T-helper 2 cell (primary cell): ENCODE data around the gene PPP1R12B.
"Not testable (repeated sequence)": the region's sequence is repeated elsewhere in the genome, so short reads cannot be mapped to it uniquely, and the experiment has no call there.

Experiments used
- DNase-seq, 5 experiments: peaks; one replicate each; pipeline versions ENCODE4 v3.0.0 to v3.0.0-alpha.2; 2012 to 2022

Gene PPP1R12B

GRCh38 chr1:202540014-202540413 lies 191.5 kb downstream of the PPP1R12B start:
- no peak for DNase-seq

GRCh38 chr1:202540448-202540847 lies 191.9 kb downstream of the PPP1R12B start:
- peak in 1 of 5 experiments; percentile 67 for DNase-seq

GRCh38 chr1:202540858-202541257 lies 192.4 kb downstream of the PPP1R12B start:
- DNase-seq = not testable (repeated sequence)

GRCh38 chr1:202542415-202542814 lies 193.9 kb downstream of the PPP1R12B start:
- not testable (repeated sequence) for DNase-seq

GRCh38 chr1:202543537-202543936 lies 195.0 kb downstream of the PPP1R12B start:
- DNase-seq = not testable (repeated sequence)

GRCh38 chr1:202544766-202545449 lies 196.4 kb downstream of the PPP1R12B start:
- DNase-seq = not testable (repeated sequence)

- not testable (repeated sequence) for DNase-seq
These were observed 197.3 kb downstream of the PPP1R12B start for GRCh38 chr1:202545647-202546303.

GRCh38 chr1:202546377-202546776 lies 197.9 kb downstream of the PPP1R12B start:
- not testable (repeated sequence) for DNase-seq

GRCh38 chr1:202546796-202547195 lies 198.3 kb downstream of the PPP1R12B start:
- not testable (repeated sequence) for DNase-seq

- no peak for DNase-seq
These were observed 198.7 kb downstream of the PPP1R12B start for GRCh38 chr1:202547215-202547614.

GRCh38 chr1:202550088-202550487 lies 201.6 kb downstream of the PPP1R12B start:
- not testable (repeated sequence) for DNase-seq

GRCh38 chr1:202551683-202552082 lies 203.2 kb downstream of the PPP1R12B start:
- DNase-seq = no peak

- not testable (repeated sequence) for DNase-seq
These were observed 204.1 kb downstream of the PPP1R12B start for GRCh38 chr1:202552615-202553014.

- not testable (repeated sequence) for DNase-seq
These were observed 204.6 kb downstream of the PPP1R12B start for GRCh38 chr1:202553078-202553477.

GRCh38 chr1:202553560-202554038 lies 205.1 kb downstream of the PPP1R12B start:
- DNase-seq = no peak

- not testable (repeated sequence) for DNase-seq
These were observed 206.1 kb downstream of the PPP1R12B start for GRCh38 chr1:202554619-202555018.

GRCh38 chr1:202556037-202556436 lies 207.5 kb downstream of the PPP1R12B start:
- DNase-seq = not testable (repeated sequence)

- not testable (repeated sequence) for DNase-seq
These were observed 209.2 kb downstream of the PPP1R12B start for GRCh38 chr1:202557662-202558061.

GRCh38 chr1:202561240-202561639 lies 212.7 kb downstream of the PPP1R12B start:
- DNase-seq = no peak

- DNase-seq = peak in 1 of 5 experiments; percentile 40
These were observed 213.4 kb downstream of the PPP1R12B start for GRCh38 chr1:202561726-202562443.

- no peak for DNase-seq
These were observed 214.1 kb downstream of the PPP1R12B start for GRCh38 chr1:202562444-202563060.

GRCh38 chr1:202563818-202564217 lies 215.3 kb downstream of the PPP1R12B start:
- no peak for DNase-seq
